Measurements from ENCODE around the gene RNF11.

GRCh38 chr1:51247022-51247421 lies 10.9 kb downstream of the RNF11 start:
- no peak for TF ChIP-seq CTCF (IDR thresholded peaks at IDR 0.05; ENCODE audit: low read depth, low read length, missing input control)
- no peak for TF ChIP-seq ATF3 (IDR thresholded peaks at IDR 0.05)
- TF ChIP-seq YY1 (IDR thresholded peaks at IDR 0.05): no peak
- no peak for TF ChIP-seq SP1 (IDR thresholded peaks at IDR 0.05)
